A673 (cell line): ENCODE measurements around the gene MST1. TPM values are rescaled to one million over a fixed set of nuclear protein-coding genes. Genes with fewer than 3 reads are reported as not detected.

Experiments
- BruUV-seq: library from RNA; stranded (reverse); fragments of 400-500 nt; replicated peaks from 2 replicates; lab custom pipeline; 2021; lab: Mats Ljungman, UMichigan
- CTCF ChIA-PET: fragments of 300-600 bp; sonication (Branson Sonifier 250); formaldehyde crosslinking; loops from one replicate; lab custom pipeline; 2022; ENCODE audit warnings: antibody characterized with exemption; lab: Charles Lee
- POLR2A ChIA-PET: fragments of 300-600 bp; sonication (Branson Sonifier 250); formaldehyde crosslinking; loops from one replicate; lab custom pipeline; 2022; ENCODE audit warnings: antibody characterized with exemption; ENCODE audit not compliant: low non-redundant PET; lab: Charles Lee
- DNase-seq: peaks from one replicate; pipeline ENCODE4 v3.0.0-alpha.2; 2015; ENCODE audit warnings: low spot score
- H3K27ac ChIP-seq: fragments of 200-600 bp; sonication (generic); 2 replicates; pipeline ENCODE4 v1.5.1; 2016; ENCODE audit warnings: mixed run types, low read depth, mild to moderate bottlenecking, mixed read lengths, antibody characterized with exemption, low read length; ENCODE audit not compliant: poor library complexity, severe bottlenecking
- H3K27me3 ChIP-seq: fragments of 200-600 bp; sonication (generic); replicated peaks from 2 replicates; pipeline ENCODE4 v1.6.1; 2017; ENCODE audit warnings: mixed run types, low read depth, mild to moderate bottlenecking, mixed read lengths, antibody characterized with exemption, low read length; ENCODE audit not compliant: insufficient read depth, poor library complexity
- H3K36me3 ChIP-seq: fragments of 200-600 bp; sonication (generic); 2 replicates; pipeline ENCODE4 v1.6.1; 2016; ENCODE audit warnings: mixed run types, mild to moderate bottlenecking, mixed read lengths, antibody characterized with exemption, low read length; ENCODE audit not compliant: insufficient read depth, poor library complexity, severe bottlenecking
- H3K4me1 ChIP-seq: fragments of 200-600 bp; sonication (generic); 2 replicates; pipeline ENCODE4 v1.6.1; 2017; ENCODE audit warnings: mixed run types, mild to moderate bottlenecking, mixed read lengths, antibody characterized with exemption, low read length; ENCODE audit not compliant: insufficient read depth, poor library complexity, severe bottlenecking
- H3K4me3 ChIP-seq: fragments of 200-600 bp; sonication (generic); 2 replicates; pipeline ENCODE4 v1.5.1; 2016; ENCODE audit warnings: low read depth, mixed run types, mild to moderate bottlenecking, mixed read lengths, low read length; ENCODE audit not compliant: poor library complexity, severe bottlenecking
- H3K9me3 ChIP-seq: fragments of 200-600 bp; sonication (generic); 2 replicates; pipeline ENCODE4 v1.6.1; 2016; ENCODE audit warnings: mixed run types, low read depth, mild to moderate bottlenecking, mixed read lengths, antibody characterized with exemption, low read length; ENCODE audit not compliant: poor library complexity, severe bottlenecking
- CTCF ChIP-seq: fragments of 300-800, 200-600 bp; sonication (generic); conservative IDR thresholded peaks from 2 replicates; pipeline ENCODE4 v1.5.1; 2017; ENCODE audit warnings: low read depth, mild to moderate bottlenecking, antibody characterized with exemption, low read length, moderate library complexity, mixed read lengths
- EZH2 ChIP-seq: fragments of 200-600 bp; sonication (generic); IDR thresholded peaks from 2 replicates; pipeline ENCODE4 v1.6.1; 2017; ENCODE audit warnings: borderline replicate concordance, low read depth, mild to moderate bottlenecking, mixed read lengths, antibody characterized with exemption, low read length; ENCODE audit not compliant: poor library complexity, severe bottlenecking
- intact Hi-C: fragments of 100-400 bp; cut with micrococcal nuclease; formaldehyde crosslinking; loops from one replicate; pipeline ENCODE4 v1.10.0; 2022; ENCODE audit not compliant: unreplicated experiment
- total RNA-seq: library from RNA; stranded (reverse); gene quantifications from 2 replicates; pipeline ENCODE4 v1.2.3, GENCODE V29; 2021

Gene MST1
- total RNA-seq, 1 experiment from 2014 or later, result 3.7 TPM

- DNase-seq, result no peak
- Histone ChIP-seq H3K4me1 (no peaks in the 10 kb centered on the region), H3K9me3 (no peaks in the 10 kb centered on the region), H3K4me3 (no peak overlapping the region), H3K36me3 (no peaks in the 10 kb centered on the region), H3K27ac (no peak overlapping the region), H3K27me3 (no peaks in the 10 kb centered on the region)
- POLR2A ChIA-PET, result no interaction called here
- BruUV-seq, result no TSS peak
- CTCF ChIA-PET, result no interaction called here
- TF ChIP-seq EZH2, result no peak
- TF ChIP-seq CTCF, result no peak
- intact Hi-C loops, result no loop called here
Measured at GRCh38 chr3:49654955-49655556, 34.2 kb downstream of the MST1 start.

GRCh38 chr3:49654176-49654825 lies 35.0 kb downstream of the MST1 start:
- intact Hi-C loops, result no loop called here
- TF ChIP-seq EZH2 (no peak), CTCF (no peak)
- Histone ChIP-seq H3K4me3 (no peak overlapping the region), H3K4me1 (no peaks in the 10 kb centered on the region), H3K27me3 (no peaks in the 10 kb centered on the region), H3K27ac (no peak overlapping the region), H3K36me3 (no peaks in the 10 kb centered on the region), H3K9me3 (no peaks in the 10 kb centered on the region)
- ChIA-PET CTCF (no interaction called here), POLR2A (no interaction called here)
- no peak for DNase-seq
- BruUV-seq, result no TSS peak

GRCh38 chr3:49653621-49654020 lies 35.7 kb downstream of the MST1 start:
- TF ChIP-seq EZH2, result no peak
- no peak for TF ChIP-seq CTCF
- Histone ChIP-seq H3K4me1 (no peaks in the 10 kb centered on the region), H3K9me3 (no peaks in the 10 kb centered on the region), H3K36me3 (no peaks in the 10 kb centered on the region), H3K27me3 (no peaks in the 10 kb centered on the region), H3K27ac (no peak overlapping the region), H3K4me3 (no peak overlapping the region)
- intact Hi-C loops, result no loop called here
- POLR2A ChIA-PET, result no interaction called here
- BruUV-seq, result no TSS peak
- CTCF ChIA-PET, result no interaction called here
- DNase-seq, result no peak
